GM23248 (cell line): Measurements from ENCODE around the gene CSNK1G1. TPM values are rescaled to one million over a fixed set of nuclear protein-coding genes. Genes with fewer than 3 reads are reported as not detected.
A peak's percentile ranks its signal among the peaks of the same experiment; 100 is the strongest.

Experiments used
- DNase-seq: peaks from one replicate; pipeline ENCODE4 v3.0.0-alpha.2; 2015
- H2AFZ ChIP-seq: fragments of 200-600 bp; sonication (generic); 2 replicates; pipeline ENCODE4 v1.6.1; 2016; ENCODE audit warnings: antibody characterized with exemption
- H3F3A ChIP-seq: fragments of 200-600 bp; sonication (generic); 2 replicates; pipeline ENCODE4 v1.6.1; 2016; ENCODE audit warnings: mild to moderate bottlenecking, antibody characterized with exemption, mixed run types; ENCODE audit not compliant: insufficient read depth
- H3K27ac ChIP-seq: fragments of 200-600 bp; sonication (generic); 2 replicates; pipeline ENCODE4 v1.5.1; 2016; ENCODE audit warnings: mild to moderate bottlenecking
- H3K27me3 ChIP-seq: fragments of 200-600 bp; sonication (generic); replicated peaks from 2 replicates; pipeline ENCODE4 v1.6.1; 2016; ENCODE audit warnings: mild to moderate bottlenecking; ENCODE audit not compliant: insufficient read depth
- H3K36me3 ChIP-seq: fragments of 200-600 bp; sonication (generic); 2 replicates; pipeline ENCODE4 v1.6.1; 2016; ENCODE audit warnings: low read depth, mild to moderate bottlenecking
- H3K4me1 ChIP-seq: fragments of 200-600 bp; sonication (generic); 2 replicates; pipeline ENCODE4 v1.6.1; 2016; ENCODE audit warnings: mild to moderate bottlenecking; ENCODE audit not compliant: insufficient read depth
- H3K4me2 ChIP-seq: fragments of 200-600 bp; sonication (generic); one replicate; pipeline ENCODE4 v1.6.1; 2016; ENCODE audit warnings: mild to moderate bottlenecking; ENCODE audit not compliant: unreplicated experiment
- H3K4me3 ChIP-seq: fragments of 200-600 bp; sonication (generic); 2 replicates; pipeline ENCODE4 v1.5.1; 2016; ENCODE audit warnings: mild to moderate bottlenecking
- H3K79me2 ChIP-seq: fragments of 200-600 bp; sonication (generic); 2 replicates; pipeline ENCODE4 v1.6.1; 2016; ENCODE audit warnings: mild to moderate bottlenecking; ENCODE audit not compliant: insufficient read depth
- H3K9ac ChIP-seq: fragments of 200-600 bp; sonication (generic); 2 replicates; pipeline ENCODE4 v1.6.1; 2016; ENCODE audit warnings: mild to moderate bottlenecking
- H3K9me2 ChIP-seq: fragments of 200-600 bp; sonication (generic); 2 replicates; pipeline ENCODE4 v1.6.1; 2016; ENCODE audit warnings: mixed run types, mild to moderate bottlenecking, moderate library complexity; ENCODE audit not compliant: insufficient read depth
- H3K9me3 ChIP-seq: fragments of 200-600 bp; sonication (generic); one replicate; pipeline ENCODE4 v1.6.1; 2017; ENCODE audit warnings: low read depth
- H4K20me1 ChIP-seq: fragments of 200-600 bp; sonication (generic); 2 replicates; pipeline ENCODE4 v1.6.0; 2016; ENCODE audit not compliant: insufficient read depth
- EZH2 ChIP-seq: fragments of 200-600 bp; sonication (generic); IDR thresholded peaks from 2 replicates; pipeline ENCODE4 v1.6.1; 2018; ENCODE audit warnings: antibody characterized with exemption, mild to moderate bottlenecking; ENCODE audit not compliant: insufficient read depth, poor library complexity, severe bottlenecking
- EZH2phosphoT487 ChIP-seq: fragments of 200-600 bp; sonication (generic); IDR thresholded peaks from 2 replicates; pipeline ENCODE4 v1.6.1; 2018; ENCODE audit warnings: antibody characterized with exemption, moderate library complexity, mild to moderate bottlenecking, low read depth; ENCODE audit not compliant: insufficient read depth
- WGBS, 2 experiments: methylation state at CpG; one replicate each; pipeline ENCODE4 v1.1.6; 2015 to 2017; ENCODE audit warnings: low lambda C conversion rate in 2 of 2, low coverage in 1 of 2; ENCODE audit errors: missing lambda C conversion rate in 2 of 2; 5-methylcytosine and 5-hydroxymethylcytosine counted together
- in situ Hi-C: fragments of 300-500 bp; cut with MboI; formaldehyde crosslinking; loops from 2 replicates; pipeline ENCODE4 v1.15.0; 2020
- polyA plus RNA-seq: library from polyadenylated mRNA; unstranded; fragments of >200 nt; fragmentation: Nextera tagmentation; extraction: Ambion mirVana; gene quantifications from 2 replicates; pipeline ENCODE4 v1.2.1, GENCODE V29; 2016
- total RNA-seq: library from RNA; depleted of rRNA; stranded (reverse); fragments of >200 nt; shearing (Covaris generic); gene quantifications from 2 replicates; pipeline ENCODE4 v1.2.3, GENCODE V29; 2014

The CSNK1G1 gene
- total and polyA plus RNA-seq, 2 experiments from 2014 or later = 14.8 to 17.1 TPM

GRCh38 chr15:64369078-64369607, 13.2 kb upstream of the CSNK1G1 start:
- TF ChIP-seq EZH2 (no peak), EZH2phosphoT487 (no peak)

DNA sequence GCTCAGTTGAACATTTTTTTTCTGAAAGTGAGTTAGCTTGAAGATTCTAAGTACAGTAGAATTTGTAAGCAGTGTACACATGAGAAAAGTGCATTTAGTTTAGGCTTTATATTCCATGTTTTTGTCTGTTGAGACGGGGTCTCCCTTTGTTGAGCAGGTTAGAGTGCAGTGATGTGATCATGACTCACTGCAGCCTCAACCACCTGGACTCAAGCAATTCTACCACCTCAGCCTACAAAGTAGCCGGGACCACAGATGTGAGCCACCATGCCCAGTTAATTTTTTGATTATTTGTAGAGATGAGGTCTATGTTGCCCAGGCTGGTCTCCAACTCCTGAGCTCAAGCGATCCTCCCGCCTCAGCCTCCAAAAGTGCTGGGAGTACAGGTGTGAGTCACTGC, 5.3 kb upstream of the CSNK1G1 start:
- Histone ChIP-seq H3K4me2 (no peak overlapping the region), H3K9ac (no peak overlapping the region), H3K27ac (no peak overlapping the region), H2AFZ (no peak overlapping the region), H3K36me3 (no peaks in the 10 kb centered on the region), H3K4me3 (no peak overlapping the region), H3K9me3 (no peaks in the 10 kb centered on the region), H3F3A (peaks cover 10% of the 10 kb centered on the region), H3K9me2 (no peaks in the 10 kb centered on the region), H3K79me2 (no peaks in the 10 kb centered on the region), H3K27me3 (no peaks in the 10 kb centered on the region), H3K4me1 (peaks cover 4% of the 10 kb centered on the region; the same call in 1 of the 2 replicates), H4K20me1 (no peaks in the 10 kb centered on the region)
- in situ Hi-C loops = no loop called here
- no peak for DNase-seq
- WGBS, 2 experiments = 99% methylated on average over 4 of the region's 4 CpGs
- TF ChIP-seq EZH2 (no peak), EZH2phosphoT487 (no peak)

More at GRCh38 chr15:64369078-64369607, 13.2 kb upstream of the CSNK1G1 start:
- Histone ChIP-seq H3K9me3 (no peaks in the 10 kb centered on the region), H4K20me1 (no peaks in the 10 kb centered on the region), H3K36me3 (no peaks in the 10 kb centered on the region), H3K79me2 (no peaks in the 10 kb centered on the region), H3K4me2 (no peak overlapping the region), H3K9ac (no peak overlapping the region), H3K27ac (no peak overlapping the region), H2AFZ (peak overlapping the region; percentile 13; the same call in 1 of the 2 replicates), H3K4me3 (no peak overlapping the region), H3F3A (no peaks in the 10 kb centered on the region), H3K9me2 (no peaks in the 10 kb centered on the region), H3K4me1 (no peaks in the 10 kb centered on the region), H3K27me3 (no peaks in the 10 kb centered on the region)
- in situ Hi-C loops = no loop called here
- DNase-seq = no peak
- WGBS, 2 experiments = 100% methylated on average over 2 of the region's 2 CpGs

GRCh38 chr15:64356710-64357040, 702 bp upstream of the CSNK1G1 start:
- H3K27me3 ChIP-seq = no peaks in the 10 kb centered on the region
- H3K9ac ChIP-seq = peak overlapping the region; percentile 89
- peak overlapping the region; percentile 88 for H3K4me3 ChIP-seq
- peaks cover 15% of the 10 kb centered on the region for H3K4me1 ChIP-seq
- WGBS, 2 experiments = 3 to 6% methylated on average over 5 of the region's 5 CpGs
- peak overlapping the region; percentile 82 for H3K27ac ChIP-seq
- no peak for DNase-seq
- H3K36me3 ChIP-seq = no peaks in the 10 kb centered on the region
- peak overlapping the region; percentile 90 for H3K4me2 ChIP-seq
- in situ Hi-C loops = loop anchor here (10.0 kb wide), 1 partner anchor 142 kb away; no protein-coding TSS in a partner anchor
- H4K20me1 ChIP-seq = no peaks in the 10 kb centered on the region
- H2AFZ ChIP-seq = peak overlapping the region; percentile 96
- H3K79me2 ChIP-seq = peaks cover 42% of the 10 kb centered on the region
- H3K9me2 ChIP-seq = no peaks in the 10 kb centered on the region
- TF ChIP-seq EZH2phosphoT487 (no peak), EZH2 (no peak)
- H3F3A ChIP-seq = peaks cover 14% of the 10 kb centered on the region
- no peaks in the 10 kb centered on the region for H3K9me3 ChIP-seq

DNA sequence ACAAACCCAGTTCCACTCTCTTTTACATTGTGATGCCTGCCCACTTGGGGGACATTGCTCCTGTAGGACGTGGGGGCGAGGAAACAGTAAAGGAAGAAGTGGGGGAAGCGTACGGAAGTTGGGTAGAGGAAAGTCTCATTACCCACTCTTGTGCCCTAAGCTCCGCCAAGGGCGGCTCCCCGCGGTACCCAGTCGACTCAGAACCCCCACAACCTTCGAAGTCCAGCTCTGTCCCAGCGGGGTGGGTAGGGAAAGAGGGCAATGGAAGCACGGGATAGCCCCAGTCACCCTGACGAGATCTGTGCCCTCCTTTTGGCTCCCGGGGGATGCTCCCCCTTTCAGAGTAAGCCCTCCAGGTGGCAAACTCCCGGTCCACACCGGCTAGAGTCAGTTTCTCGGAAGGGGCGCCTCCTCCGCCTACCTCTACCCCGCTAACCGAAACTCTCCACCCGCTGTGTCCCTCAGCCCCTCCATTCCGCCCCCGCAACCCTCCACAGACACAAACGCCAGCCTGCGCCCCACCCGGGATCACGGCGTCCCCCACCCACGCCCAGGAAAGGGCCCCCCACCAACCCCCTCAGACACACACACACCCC, 527 bp downstream of the CSNK1G1 start:
- peaks cover 28% of the 10 kb centered on the region for H3K4me1 ChIP-seq
- H3K27me3 ChIP-seq = no peaks in the 10 kb centered on the region
- H3F3A ChIP-seq = peaks cover 26% of the 10 kb centered on the region
- H3K36me3 ChIP-seq = no peaks in the 10 kb centered on the region
- peak overlapping the region; percentile 96 for H2AFZ ChIP-seq
- peak overlapping the region; percentile 89 for H3K9ac ChIP-seq
- H3K4me2 ChIP-seq = peak overlapping the region; percentile 90
- in situ Hi-C loops = loop anchor here (10.0 kb wide), 1 partner anchor 141 kb away; no protein-coding TSS in a partner anchor
- H3K9me3 ChIP-seq = no peaks in the 10 kb centered on the region
- TF ChIP-seq EZH2phosphoT487 = no peak
- 1 to 5% methylated on average over 23 to 30 of the region's 30 CpGs for WGBS, 2 experiments
- no peaks in the 10 kb centered on the region for H3K9me2 ChIP-seq
- peak; percentile 60 for DNase-seq
- peak overlapping the region; percentile 82 for H3K27ac ChIP-seq
- peaks cover 55% of the 10 kb centered on the region for H3K79me2 ChIP-seq
- peak overlapping the region; percentile 88 for H3K4me3 ChIP-seq
- H4K20me1 ChIP-seq = no peaks in the 10 kb centered on the region
